Thoracic aorta (tissue), 2 donors: ENCODE data around the gene LRIT1. TPM values are rescaled to one million over a fixed set of nuclear protein-coding genes. Genes with fewer than 3 reads are reported as not detected.

Experiments used
- ATAC-seq: fragments of 150-250 bp; one replicate; pipeline ENCODE4 v1.8.0; 2017; ENCODE audit warnings: low read depth; ENCODE audit not compliant: insufficient number of reproducible peaks, low FRiP score
- DNase-seq: peaks from one replicate; pipeline ENCODE4 v3.0.0-alpha.2; 2020; ENCODE audit warnings: low spot score
- H3K27ac ChIP-seq, 2 donors: fragments of 200-600 bp; sonication (generic); 1 replicate in 1 of 2; 2 replicates in 1 of 2; pipeline ENCODE4 v1.5.1; 2016; ENCODE audit warnings: mild to moderate bottlenecking in 2 of 2, moderate library complexity in 2 of 2
- H3K27me3 ChIP-seq: fragments of 200-600 bp; sonication (generic); replicated peaks from 2 replicates; pipeline ENCODE4 v1.6.0; 2016; ENCODE audit warnings: mild to moderate bottlenecking; ENCODE audit not compliant: insufficient read depth
- H3K36me3 ChIP-seq: fragments of 200-600 bp; sonication (generic); one replicate; pipeline ENCODE4 v1.5.1; 2016
- H3K4me1 ChIP-seq, 2 donors: fragments of 200-600 bp; sonication (generic); 1 replicate in 1 of 2; 2 replicates in 1 of 2; pipeline versions ENCODE4 v1.5.1 to v1.6.0; 2016; ENCODE audit warnings: low read depth in 2 of 2, mild to moderate bottlenecking in 1 of 2; ENCODE audit not compliant: control insufficient read depth in 1 of 2
- H3K4me3 ChIP-seq: fragments of 200-600 bp; sonication (generic); 2 replicates; pipeline ENCODE4 v1.5.1; 2016; ENCODE audit warnings: mild to moderate bottlenecking
- H3K9me3 ChIP-seq: fragments of 200-600 bp; sonication (generic); 2 replicates; pipeline ENCODE4 v1.5.1; 2016
- total RNA-seq, 2 donors: library from RNA; depleted of rRNA; stranded (reverse); fragments of >200 nt; gene quantifications; one replicate each; pipeline versions ENCODE4 v1.1.0 to v1.2.3, GENCODE V29; 2016
- TF ChIP-seq, protein P1 (sequence below): fragments of 200-600 bp; sonication (generic); IDR thresholded peaks from one replicate; pipeline ENCODE4 v1.5.1; 2019; ENCODE audit warnings: antibody characterized with exemption

LRIT1 gene
- total RNA-seq, 2 donors from 2014 or later, result not detected

DNA sequence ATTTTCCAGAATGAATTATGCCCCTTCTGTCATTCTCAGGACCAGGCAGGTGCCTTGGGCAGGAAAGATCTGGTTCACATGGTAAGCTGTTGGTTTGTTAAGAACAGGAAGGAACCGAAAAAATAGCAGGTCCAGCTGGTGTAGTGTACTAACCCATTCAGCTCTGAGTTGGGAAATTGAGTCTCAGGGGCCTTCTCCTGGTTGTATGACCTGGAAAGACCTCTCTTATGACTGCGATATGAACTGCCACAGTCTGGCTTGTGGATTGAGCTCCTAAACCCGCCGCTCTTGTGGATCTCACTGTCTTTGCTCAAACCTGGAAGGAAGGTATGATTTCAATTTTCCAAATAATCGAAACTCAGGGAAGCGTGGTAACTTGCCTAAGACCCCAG, 4.5 kb downstream of the LRIT1 start:
- ATAC-seq (no peak), DNase-seq (no peak)
- TF ChIP-seq, protein P1, sequence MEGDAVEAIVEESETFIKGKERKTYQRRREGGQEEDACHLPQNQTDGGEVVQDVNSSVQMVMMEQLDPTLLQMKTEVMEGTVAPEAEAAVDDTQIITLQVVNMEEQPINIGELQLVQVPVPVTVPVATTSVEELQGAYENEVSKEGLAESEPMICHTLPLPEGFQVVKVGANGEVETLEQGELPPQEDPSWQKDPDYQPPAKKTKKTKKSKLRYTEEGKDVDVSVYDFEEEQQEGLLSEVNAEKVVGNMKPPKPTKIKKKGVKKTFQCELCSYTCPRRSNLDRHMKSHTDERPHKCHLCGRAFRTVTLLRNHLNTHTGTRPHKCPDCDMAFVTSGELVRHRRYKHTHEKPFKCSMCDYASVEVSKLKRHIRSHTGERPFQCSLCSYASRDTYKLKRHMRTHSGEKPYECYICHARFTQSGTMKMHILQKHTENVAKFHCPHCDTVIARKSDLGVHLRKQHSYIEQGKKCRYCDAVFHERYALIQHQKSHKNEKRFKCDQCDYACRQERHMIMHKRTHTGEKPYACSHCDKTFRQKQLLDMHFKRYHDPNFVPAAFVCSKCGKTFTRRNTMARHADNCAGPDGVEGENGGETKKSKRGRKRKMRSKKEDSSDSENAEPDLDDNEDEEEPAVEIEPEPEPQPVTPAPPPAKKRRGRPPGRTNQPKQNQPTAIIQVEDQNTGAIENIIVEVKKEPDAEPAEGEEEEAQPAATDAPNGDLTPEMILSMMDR, result no peak
- H3K9me3 ChIP-seq, result no peaks in the 10 kb centered on the region
- no peak overlapping the region for H3K27ac ChIP-seq
- no peak overlapping the region for H3K4me3 ChIP-seq
- H3K4me1 ChIP-seq, result no peaks in the 10 kb centered on the region
- H3K27me3 ChIP-seq, result no peaks in the 10 kb centered on the region
- no peaks in the 10 kb centered on the region for H3K36me3 ChIP-seq

DNA sequence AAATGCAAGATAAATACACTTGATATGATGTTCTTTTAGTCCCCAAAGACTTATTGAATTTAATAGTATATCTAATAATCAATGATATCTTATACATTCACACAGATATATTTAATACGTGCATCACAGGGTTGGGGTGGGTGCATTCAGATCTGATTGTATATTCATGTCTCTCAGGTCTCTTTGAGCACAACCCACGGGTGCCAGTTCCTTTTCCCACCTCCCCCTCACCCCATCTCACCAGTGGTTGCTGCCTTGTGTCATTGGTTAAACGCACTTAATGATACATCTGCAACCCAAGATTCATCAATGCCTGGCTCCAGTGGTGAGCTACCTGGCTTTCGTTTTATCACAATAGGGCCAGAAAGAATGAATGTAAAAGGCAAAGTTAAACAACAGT, 6.2 kb downstream of the LRIT1 start:
- H3K9me3 ChIP-seq, result no peaks in the 10 kb centered on the region
- no peaks in the 10 kb centered on the region for H3K27me3 ChIP-seq
- H3K4me1 ChIP-seq, result no peaks in the 10 kb centered on the region
- H3K36me3 ChIP-seq, result no peaks in the 10 kb centered on the region
- ATAC-seq, result no peak
- no peak overlapping the region for H3K27ac ChIP-seq
- no peak for DNase-seq
- TF ChIP-seq, protein P1, result no peak
- H3K4me3 ChIP-seq, result no peak overlapping the region

DNA sequence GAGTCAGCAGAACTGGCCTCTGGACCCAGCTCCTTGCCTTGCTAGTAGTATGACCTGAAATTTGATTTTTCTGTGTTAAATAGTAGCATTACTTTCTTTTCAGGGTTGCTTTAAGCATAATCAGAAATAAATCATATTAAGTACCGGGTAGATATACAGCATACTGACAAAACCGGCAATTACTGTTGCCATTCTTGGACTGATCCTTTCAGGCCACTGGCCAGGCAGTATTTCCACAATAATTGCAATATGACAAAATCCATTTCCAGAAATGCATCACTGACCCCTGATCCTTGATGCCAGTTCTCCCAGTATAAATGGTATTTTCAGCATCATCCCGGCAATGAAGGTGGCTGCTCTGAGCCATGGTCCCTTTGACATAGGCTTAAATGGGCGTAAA, 6.9 kb downstream of the LRIT1 start:
- DNase-seq (no peak), ATAC-seq (no peak)
- TF ChIP-seq, protein P1, result no peak
- H3K27ac ChIP-seq, result no peak overlapping the region
- H3K4me1 ChIP-seq, result no peaks in the 10 kb centered on the region
- no peaks in the 10 kb centered on the region for H3K27me3 ChIP-seq
- no peak overlapping the region for H3K4me3 ChIP-seq
- H3K9me3 ChIP-seq, result no peaks in the 10 kb centered on the region
- no peaks in the 10 kb centered on the region for H3K36me3 ChIP-seq

DNA sequence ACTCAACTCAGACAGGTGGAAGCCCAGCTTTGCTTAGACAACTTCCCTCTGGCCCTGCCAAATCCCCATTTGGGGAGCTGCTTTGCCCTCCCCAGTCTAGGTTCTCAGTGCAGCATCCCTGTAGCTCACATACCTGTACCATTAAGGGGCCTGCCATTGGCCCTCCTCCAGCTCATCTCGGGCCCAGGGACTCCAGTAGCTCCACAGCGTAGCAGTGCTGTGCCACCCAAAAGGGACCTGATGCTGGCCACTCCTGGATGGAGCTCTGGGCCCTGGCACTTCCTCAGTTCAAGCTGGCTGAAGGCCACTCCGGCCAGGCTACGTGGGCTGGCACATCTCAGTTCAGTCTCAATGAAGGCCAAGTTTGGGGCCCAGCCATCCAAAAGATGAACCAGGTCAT, 7.4 kb downstream of the LRIT1 start:
- no peaks in the 10 kb centered on the region for H3K4me1 ChIP-seq
- TF ChIP-seq, protein P1, result no peak
- ATAC-seq, result no peak
- H3K27me3 ChIP-seq, result no peaks in the 10 kb centered on the region
- H3K36me3 ChIP-seq, result no peaks in the 10 kb centered on the region
- H3K9me3 ChIP-seq, result no peaks in the 10 kb centered on the region
- no peak overlapping the region for H3K27ac ChIP-seq
- DNase-seq, result no peak
- no peak overlapping the region for H3K4me3 ChIP-seq

DNA sequence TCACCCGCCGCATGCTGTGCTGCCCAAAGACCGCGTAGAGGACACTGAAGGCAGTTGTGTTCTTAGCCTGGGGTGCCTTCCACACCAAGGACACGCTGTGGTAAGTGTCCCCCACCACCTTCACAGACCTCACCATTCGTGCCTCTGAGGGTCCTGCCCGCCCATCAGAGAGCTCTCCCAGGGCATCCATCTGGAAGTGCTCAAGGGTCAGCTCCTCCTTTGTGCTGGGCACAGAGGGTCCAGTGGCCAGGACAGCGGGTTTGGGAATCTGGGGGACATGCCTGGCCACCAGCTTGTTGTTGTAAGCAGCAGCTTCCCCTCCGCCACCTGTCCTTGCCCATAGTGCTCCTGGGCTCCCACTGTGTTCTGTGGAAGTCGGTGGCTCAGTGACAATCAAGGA, 9.0 kb downstream of the LRIT1 start:
- Histone ChIP-seq H3K4me3 (no peak overlapping the region), H3K36me3 (no peaks in the 10 kb centered on the region), H3K27me3 (no peaks in the 10 kb centered on the region), H3K4me1 (no peaks in the 10 kb centered on the region), H3K27ac (no peak overlapping the region), H3K9me3 (no peaks in the 10 kb centered on the region)
- ATAC-seq (no peak), DNase-seq (no peak)
- TF ChIP-seq, protein P1, result no peak
